HG02943 (cell line): ENCODE measurements around the gene ZSCAN23.

Source experiments
- ATAC-seq: cut with Tn5 transposase; IDR thresholded peaks from one replicate; pipeline ENCODE4 v1.9.1; 2021; ENCODE audit warnings: mild to moderate bottlenecking, low read depth, moderate library complexity; ENCODE audit not compliant: unreplicated experiment

The ZSCAN23 gene

DNA sequence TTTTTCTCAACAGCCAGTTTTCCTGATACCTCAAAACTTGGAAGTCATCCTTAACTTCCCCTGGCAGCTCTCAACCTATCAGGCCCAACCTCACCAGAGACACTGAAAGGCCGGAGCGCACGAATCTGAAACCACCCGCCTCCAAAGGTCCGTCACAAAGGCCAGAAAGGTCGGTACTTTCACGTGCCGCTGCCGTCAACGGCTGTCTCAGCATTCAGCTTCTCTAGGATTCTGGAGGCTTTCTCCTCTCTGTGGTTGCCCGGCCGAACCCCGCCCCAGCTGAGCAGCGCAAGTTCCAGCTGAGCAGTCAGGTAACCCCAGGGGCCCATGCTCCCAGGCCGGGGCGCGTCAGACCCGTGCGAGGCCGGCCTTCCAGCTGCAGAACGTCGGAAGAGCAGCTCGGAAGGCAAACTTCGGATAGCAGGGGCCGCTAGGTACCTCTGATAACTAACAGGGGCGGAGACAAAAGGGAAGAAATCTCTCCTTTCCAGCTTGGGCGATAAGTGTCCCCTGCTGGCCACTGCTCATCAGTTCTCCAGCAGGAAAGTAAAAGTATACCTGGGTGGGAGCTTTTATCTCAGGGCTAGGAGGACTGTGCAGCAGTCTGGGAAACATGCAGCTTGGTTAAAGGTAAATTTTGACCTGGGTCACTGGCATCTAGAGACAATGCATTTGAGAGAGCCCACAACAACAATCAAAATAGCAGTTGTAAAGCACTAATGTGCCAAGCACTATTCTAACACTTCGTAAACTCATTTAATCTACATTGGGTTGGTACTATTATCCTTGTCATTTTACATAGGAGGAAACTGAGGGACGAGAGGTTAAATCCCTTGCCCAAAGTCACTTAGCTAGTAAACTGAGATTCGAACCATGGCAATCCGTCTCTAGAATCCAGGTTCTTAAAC lies 59.8 kb downstream of the ZSCAN23 start:
- peak; percentile 83 for ATAC-seq
